Measurements from ENCODE around the gene SESTD1.

DNA sequence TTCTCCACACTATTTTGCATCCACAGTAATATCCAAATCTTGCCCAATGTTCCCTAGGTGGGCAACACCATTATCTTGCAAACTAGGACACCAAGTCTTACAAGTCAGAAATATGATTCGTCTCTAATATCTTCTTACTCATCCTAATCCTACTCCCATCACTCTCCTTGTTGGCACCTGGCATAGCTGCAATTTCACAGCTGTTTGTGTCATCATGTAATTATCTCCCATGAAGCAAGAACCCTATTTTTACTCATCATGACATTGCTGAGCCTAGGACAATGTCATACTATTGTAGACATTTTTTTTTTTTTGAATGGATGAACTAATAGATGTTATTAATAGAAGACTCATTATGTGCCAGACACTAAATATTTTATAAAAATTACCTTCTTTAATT is 123.4 kb downstream of the SESTD1 start:
- TF ChIP-seq POLR2AphosphoS5 (IDR thresholded peaks at IDR 0.05; ENCODE audit: low read depth) (no peak), SPI1 (IDR thresholded peaks at IDR 0.05; ENCODE audit: borderline replicate concordance, low read depth) (no peak), GABPA (IDR thresholded peaks at IDR 0.05; ENCODE audit: low read depth) (no peak)
- TF ChIP-seq, protein P1, sequence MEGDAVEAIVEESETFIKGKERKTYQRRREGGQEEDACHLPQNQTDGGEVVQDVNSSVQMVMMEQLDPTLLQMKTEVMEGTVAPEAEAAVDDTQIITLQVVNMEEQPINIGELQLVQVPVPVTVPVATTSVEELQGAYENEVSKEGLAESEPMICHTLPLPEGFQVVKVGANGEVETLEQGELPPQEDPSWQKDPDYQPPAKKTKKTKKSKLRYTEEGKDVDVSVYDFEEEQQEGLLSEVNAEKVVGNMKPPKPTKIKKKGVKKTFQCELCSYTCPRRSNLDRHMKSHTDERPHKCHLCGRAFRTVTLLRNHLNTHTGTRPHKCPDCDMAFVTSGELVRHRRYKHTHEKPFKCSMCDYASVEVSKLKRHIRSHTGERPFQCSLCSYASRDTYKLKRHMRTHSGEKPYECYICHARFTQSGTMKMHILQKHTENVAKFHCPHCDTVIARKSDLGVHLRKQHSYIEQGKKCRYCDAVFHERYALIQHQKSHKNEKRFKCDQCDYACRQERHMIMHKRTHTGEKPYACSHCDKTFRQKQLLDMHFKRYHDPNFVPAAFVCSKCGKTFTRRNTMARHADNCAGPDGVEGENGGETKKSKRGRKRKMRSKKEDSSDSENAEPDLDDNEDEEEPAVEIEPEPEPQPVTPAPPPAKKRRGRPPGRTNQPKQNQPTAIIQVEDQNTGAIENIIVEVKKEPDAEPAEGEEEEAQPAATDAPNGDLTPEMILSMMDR (IDR thresholded peaks at IDR 0.05; ENCODE audit: insufficient read depth, low read length) = no peak
- TF ChIP-seq, protein P2, sequence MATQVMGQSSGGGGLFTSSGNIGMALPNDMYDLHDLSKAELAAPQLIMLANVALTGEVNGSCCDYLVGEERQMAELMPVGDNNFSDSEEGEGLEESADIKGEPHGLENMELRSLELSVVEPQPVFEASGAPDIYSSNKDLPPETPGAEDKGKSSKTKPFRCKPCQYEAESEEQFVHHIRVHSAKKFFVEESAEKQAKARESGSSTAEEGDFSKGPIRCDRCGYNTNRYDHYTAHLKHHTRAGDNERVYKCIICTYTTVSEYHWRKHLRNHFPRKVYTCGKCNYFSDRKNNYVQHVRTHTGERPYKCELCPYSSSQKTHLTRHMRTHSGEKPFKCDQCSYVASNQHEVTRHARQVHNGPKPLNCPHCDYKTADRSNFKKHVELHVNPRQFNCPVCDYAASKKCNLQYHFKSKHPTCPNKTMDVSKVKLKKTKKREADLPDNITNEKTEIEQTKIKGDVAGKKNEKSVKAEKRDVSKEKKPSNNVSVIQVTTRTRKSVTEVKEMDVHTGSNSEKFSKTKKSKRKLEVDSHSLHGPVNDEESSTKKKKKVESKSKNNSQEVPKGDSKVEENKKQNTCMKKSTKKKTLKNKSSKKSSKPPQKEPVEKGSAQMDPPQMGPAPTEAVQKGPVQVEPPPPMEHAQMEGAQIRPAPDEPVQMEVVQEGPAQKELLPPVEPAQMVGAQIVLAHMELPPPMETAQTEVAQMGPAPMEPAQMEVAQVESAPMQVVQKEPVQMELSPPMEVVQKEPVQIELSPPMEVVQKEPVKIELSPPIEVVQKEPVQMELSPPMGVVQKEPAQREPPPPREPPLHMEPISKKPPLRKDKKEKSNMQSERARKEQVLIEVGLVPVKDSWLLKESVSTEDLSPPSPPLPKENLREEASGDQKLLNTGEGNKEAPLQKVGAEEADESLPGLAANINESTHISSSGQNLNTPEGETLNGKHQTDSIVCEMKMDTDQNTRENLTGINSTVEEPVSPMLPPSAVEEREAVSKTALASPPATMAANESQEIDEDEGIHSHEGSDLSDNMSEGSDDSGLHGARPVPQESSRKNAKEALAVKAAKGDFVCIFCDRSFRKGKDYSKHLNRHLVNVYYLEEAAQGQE (IDR thresholded peaks at IDR 0.05; ENCODE audit: insufficient replicate concordance, low read depth) = no peak

All from HL-60 (cell line).